K562 (cell line): ENCODE data around the gene CYTH1.

ENCODE experiments used
- CTCF ChIP-seq, 3 experiments: IDR thresholded peaks in 2 of 3; conservative IDR thresholded peaks in 1 of 3; 2 replicates each; pipeline ENCODE4 v1.5.1; 2011 to 2012; ENCODE audit warnings: low read length in 3 of 3, mild to moderate bottlenecking in 3 of 3, control low read depth in 2 of 3, improper control_type of control experiment in 1 of 3, inconsistent platforms in 1 of 3, low read depth in 1 of 3, mixed read lengths in 1 of 3, moderate library complexity in 1 of 3; ENCODE audit not compliant: insufficient read depth in 2 of 3
- EWSR1 ChIP-seq: fragments of 450-650 bp; IDR thresholded peaks from 2 replicates; pipeline ENCODE4 v1.6.1; 2018; ENCODE audit warnings: borderline replicate concordance, mild to moderate bottlenecking, low read depth, moderate library complexity; ENCODE audit not compliant: partially characterized antibody
- FOSL1 ChIP-seq: fragments of 200-800 bp; sonication (Bioruptor generic); conservative IDR thresholded peaks from 2 replicates; pipeline ENCODE4 v1.6.1; 2016; ENCODE audit warnings: missing genetic modification characterization, missing compliant biosample characterization
- HNRNPK ChIP-seq: fragments of 200-400 bp; formaldehyde crosslinking; IDR thresholded peaks from one replicate; pipeline ENCODE4 v1.6.1; 2018; ENCODE audit warnings: mild to moderate bottlenecking, low read depth, low read length; ENCODE audit not compliant: poor library complexity, severe bottlenecking
- NFYB ChIP-seq: IDR thresholded peaks from 2 replicates; pipeline ENCODE4 v1.6.1; 2011; ENCODE audit warnings: mild to moderate bottlenecking, moderate library complexity; ENCODE audit not compliant: insufficient read length; ENCODE audit errors: extremely low read depth
- PHTF2 ChIP-seq: fragments of 250-450 bp; sonication (Bioruptor Pico); IDR thresholded peaks from 2 replicates; pipeline ENCODE4 v1.5.0; 2021; ENCODE audit warnings: mild to moderate bottlenecking
- POLR2AphosphoS5 ChIP-seq: IDR thresholded peaks from 2 replicates; pipeline ENCODE4 v1.6.1; 2011; ENCODE audit warnings: mild to moderate bottlenecking, low read depth, low read length, moderate library complexity; ENCODE audit not compliant: control insufficient read depth, insufficient read depth
- REST ChIP-seq, 2 experiments: fragments of 450-650 bp; formaldehyde crosslinking in 1 of 2; IDR thresholded peaks; 2 replicates each; pipeline versions ENCODE4 v1.4.0 to v1.6.1; 2014 to 2020; ENCODE audit warnings: mild to moderate bottlenecking in 2 of 2, borderline replicate concordance in 1 of 2, low read depth in 1 of 2
- SMARCC2 ChIP-seq: fragments of 450-650 bp; IDR thresholded peaks from 2 replicates; pipeline ENCODE4 v1.6.1; 2017; ENCODE audit warnings: antibody characterized with exemption, moderate library complexity, mild to moderate bottlenecking, low read depth
- STAT6 ChIP-seq: sonication (generic); formaldehyde crosslinking; IDR thresholded peaks from 2 replicates; pipeline ENCODE4 v1.8.1; 2023; ENCODE audit warnings: mild to moderate bottlenecking, missing genetic modification reagents
- ZEB2 ChIP-seq: fragments of 450-650 bp; IDR thresholded peaks from 2 replicates; pipeline ENCODE4 v1.6.1; 2016
- ZNF263 ChIP-seq: sonication (generic); formaldehyde crosslinking; IDR thresholded peaks from 2 replicates; pipeline ENCODE4 v1.8.0; 2022; ENCODE audit warnings: mild to moderate bottlenecking, missing genetic modification reagents, borderline replicate concordance
- TF ChIP-seq, protein P1 (sequence below): sonication (generic); formaldehyde crosslinking; IDR thresholded peaks from 2 replicates; pipeline ENCODE4 v1.8.1; 2022; ENCODE audit warnings: missing genetic modification reagents

DNA sequence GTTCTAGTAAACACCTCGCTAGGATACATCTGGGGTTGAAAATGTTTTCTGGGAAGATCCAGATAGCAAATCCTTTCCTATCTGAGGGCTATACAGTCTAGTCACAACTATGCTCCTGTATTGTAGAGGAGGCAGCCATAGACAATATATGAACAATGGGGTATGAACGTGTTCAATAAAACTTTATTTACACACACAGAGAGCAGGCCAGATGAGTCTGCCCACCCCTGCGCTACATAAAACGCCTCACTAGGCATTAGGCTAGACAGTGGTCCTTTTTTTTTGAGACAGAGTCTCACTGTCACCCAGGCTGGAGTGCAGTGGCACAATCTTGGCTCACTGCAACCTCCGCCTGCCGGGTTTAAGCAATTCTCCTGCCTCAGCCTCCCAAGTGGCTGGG lies 47.4 kb upstream of the CYTH1 start:
- TF ChIP-seq HNRNPK (no peak), FOSL1 (tag) (no peak), CTCF (IDR thresholded peaks at IDR 0.05 in 2 of 3, conservative IDR thresholded peaks at IDR 0.05 in 1 of 3; ENCODE audit: insufficient read depth in 2 of 3, low read depth in 1 of 3, low read length in 3 of 3) (no peak), STAT6 (CRISPR knock-in tag) (no peak), POLR2AphosphoS5 (no peak), SMARCC2 (no peak), ZNF263 (CRISPR knock-in tag) (no peak), NFYB (no peak), ZEB2 (no peak), PHTF2 (no peak), REST (IDR thresholded peaks at IDR 0.05; ENCODE audit: borderline replicate concordance) (no peak), REST (CRISPR knock-in tag; IDR thresholded peaks at IDR 0.05; ENCODE audit: low read depth) (no peak), EWSR1 (no peak)
- TF ChIP-seq, protein P1, sequence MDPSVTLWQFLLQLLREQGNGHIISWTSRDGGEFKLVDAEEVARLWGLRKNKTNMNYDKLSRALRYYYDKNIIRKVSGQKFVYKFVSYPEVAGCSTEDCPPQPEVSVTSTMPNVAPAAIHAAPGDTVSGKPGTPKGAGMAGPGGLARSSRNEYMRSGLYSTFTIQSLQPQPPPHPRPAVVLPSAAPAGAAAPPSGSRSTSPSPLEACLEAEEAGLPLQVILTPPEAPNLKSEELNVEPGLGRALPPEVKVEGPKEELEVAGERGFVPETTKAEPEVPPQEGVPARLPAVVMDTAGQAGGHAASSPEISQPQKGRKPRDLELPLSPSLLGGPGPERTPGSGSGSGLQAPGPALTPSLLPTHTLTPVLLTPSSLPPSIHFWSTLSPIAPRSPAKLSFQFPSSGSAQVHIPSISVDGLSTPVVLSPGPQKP (CRISPR knock-in tag), result no peak
